ENCODE measurements around the gene MPO.

MPO gene

DNA sequence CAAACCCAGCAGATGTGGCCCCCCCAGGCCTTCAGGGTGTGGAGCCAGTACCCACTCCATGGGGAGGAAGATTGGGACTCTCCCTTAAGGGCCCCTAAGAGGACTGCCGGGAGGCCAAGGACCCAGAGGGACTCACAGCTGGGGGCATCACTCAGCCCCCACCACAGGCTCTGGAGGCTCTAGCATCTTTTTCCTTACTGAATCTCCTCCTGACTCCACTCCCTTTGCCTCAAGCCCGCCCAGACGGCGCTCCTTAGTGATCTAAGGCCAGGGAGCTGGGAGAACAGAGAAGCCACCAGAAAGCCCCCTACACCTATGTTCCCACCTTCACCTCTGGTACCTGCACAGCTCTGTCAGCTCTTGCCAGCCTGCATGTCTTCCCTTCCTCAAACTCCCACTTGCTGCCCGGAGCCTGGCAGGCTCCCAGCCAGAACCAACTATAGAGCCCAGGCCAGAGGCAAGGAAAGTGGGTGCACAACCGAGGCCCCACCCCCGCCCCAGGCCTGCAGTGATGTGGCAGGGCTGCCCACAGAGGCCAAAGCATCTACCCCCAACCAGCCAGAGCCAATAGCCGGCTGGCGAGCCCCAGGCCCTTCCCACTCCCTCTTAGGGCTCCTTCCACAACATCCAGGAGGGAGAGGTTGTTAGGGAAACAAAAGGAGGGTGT lies 22.3 kb upstream of the MPO start:
- TF ChIP-seq GLIS3 (CRISPR knock-in tag; IDR thresholded peaks at IDR 0.05) (no peak), PPARA (CRISPR knock-in tag; IDR thresholded peaks at IDR 0.05; ENCODE audit: borderline replicate concordance) (no peak), TCF4 (CRISPR knock-in tag; IDR thresholded peaks at IDR 0.05; ENCODE audit: borderline replicate concordance) (no peak), RARB (CRISPR knock-in tag; IDR thresholded peaks at IDR 0.05) (no peak), OSR1 (CRISPR knock-in tag; IDR thresholded peaks at IDR 0.05) (no peak), TOX (CRISPR knock-in tag; IDR thresholded peaks at IDR 0.05; ENCODE audit: borderline replicate concordance) (no peak), ZNF70 (CRISPR knock-in tag; IDR thresholded peaks at IDR 0.05) (no peak), ISL1 (CRISPR knock-in tag; IDR thresholded peaks at IDR 0.05) (no peak), CSDC2 (CRISPR knock-in tag; IDR thresholded peaks at IDR 0.05) (no peak), SNAI2 (CRISPR knock-in tag; IDR thresholded peaks at IDR 0.05) (no peak), BACH2 (CRISPR knock-in tag; IDR thresholded peaks at IDR 0.05; ENCODE audit: borderline replicate concordance) (no peak), ZC3H10 (CRISPR knock-in tag; IDR thresholded peaks at IDR 0.05) (no peak), ZNF565 (CRISPR knock-in tag; conservative IDR thresholded peaks at IDR 0.05; ENCODE audit: low read depth) (no peak), ZNF8 (CRISPR knock-in tag; IDR thresholded peaks at IDR 0.05) (no peak), ESRRG (CRISPR knock-in tag; IDR thresholded peaks at IDR 0.05) (no peak)
- TF ChIP-seq, protein P1, sequence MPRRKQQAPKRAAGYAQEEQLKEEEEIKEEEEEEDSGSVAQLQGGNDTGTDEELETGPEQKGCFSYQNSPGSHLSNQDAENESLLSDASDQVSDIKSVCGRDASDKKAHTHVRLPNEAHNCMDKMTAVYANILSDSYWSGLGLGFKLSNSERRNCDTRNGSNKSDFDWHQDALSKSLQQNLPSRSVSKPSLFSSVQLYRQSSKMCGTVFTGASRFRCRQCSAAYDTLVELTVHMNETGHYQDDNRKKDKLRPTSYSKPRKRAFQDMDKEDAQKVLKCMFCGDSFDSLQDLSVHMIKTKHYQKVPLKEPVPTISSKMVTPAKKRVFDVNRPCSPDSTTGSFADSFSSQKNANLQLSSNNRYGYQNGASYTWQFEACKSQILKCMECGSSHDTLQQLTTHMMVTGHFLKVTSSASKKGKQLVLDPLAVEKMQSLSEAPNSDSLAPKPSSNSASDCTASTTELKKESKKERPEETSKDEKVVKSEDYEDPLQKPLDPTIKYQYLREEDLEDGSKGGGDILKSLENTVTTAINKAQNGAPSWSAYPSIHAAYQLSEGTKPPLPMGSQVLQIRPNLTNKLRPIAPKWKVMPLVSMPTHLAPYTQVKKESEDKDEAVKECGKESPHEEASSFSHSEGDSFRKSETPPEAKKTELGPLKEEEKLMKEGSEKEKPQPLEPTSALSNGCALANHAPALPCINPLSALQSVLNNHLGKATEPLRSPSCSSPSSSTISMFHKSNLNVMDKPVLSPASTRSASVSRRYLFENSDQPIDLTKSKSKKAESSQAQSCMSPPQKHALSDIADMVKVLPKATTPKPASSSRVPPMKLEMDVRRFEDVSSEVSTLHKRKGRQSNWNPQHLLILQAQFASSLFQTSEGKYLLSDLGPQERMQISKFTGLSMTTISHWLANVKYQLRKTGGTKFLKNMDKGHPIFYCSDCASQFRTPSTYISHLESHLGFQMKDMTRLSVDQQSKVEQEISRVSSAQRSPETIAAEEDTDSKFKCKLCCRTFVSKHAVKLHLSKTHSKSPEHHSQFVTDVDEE (CRISPR knock-in tag; IDR thresholded peaks at IDR 0.05), result no peak
- TF ChIP-seq, protein P2, sequence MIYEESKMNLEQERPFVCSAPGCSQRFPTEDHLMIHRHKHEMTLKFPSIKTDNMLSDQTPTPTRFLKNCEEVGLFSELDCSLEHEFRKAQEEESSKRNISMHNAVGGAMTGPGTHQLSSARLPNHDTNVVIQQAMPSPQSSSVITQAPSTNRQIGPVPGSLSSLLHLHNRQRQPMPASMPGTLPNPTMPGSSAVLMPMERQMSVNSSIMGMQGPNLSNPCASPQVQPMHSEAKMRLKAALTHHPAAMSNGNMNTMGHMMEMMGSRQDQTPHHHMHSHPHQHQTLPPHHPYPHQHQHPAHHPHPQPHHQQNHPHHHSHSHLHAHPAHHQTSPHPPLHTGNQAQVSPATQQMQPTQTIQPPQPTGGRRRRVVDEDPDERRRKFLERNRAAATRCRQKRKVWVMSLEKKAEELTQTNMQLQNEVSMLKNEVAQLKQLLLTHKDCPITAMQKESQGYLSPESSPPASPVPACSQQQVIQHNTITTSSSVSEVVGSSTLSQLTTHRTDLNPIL (CRISPR knock-in tag; IDR thresholded peaks at IDR 0.05; ENCODE audit: low read depth), result no peak
- TF ChIP-seq, protein P3, sequence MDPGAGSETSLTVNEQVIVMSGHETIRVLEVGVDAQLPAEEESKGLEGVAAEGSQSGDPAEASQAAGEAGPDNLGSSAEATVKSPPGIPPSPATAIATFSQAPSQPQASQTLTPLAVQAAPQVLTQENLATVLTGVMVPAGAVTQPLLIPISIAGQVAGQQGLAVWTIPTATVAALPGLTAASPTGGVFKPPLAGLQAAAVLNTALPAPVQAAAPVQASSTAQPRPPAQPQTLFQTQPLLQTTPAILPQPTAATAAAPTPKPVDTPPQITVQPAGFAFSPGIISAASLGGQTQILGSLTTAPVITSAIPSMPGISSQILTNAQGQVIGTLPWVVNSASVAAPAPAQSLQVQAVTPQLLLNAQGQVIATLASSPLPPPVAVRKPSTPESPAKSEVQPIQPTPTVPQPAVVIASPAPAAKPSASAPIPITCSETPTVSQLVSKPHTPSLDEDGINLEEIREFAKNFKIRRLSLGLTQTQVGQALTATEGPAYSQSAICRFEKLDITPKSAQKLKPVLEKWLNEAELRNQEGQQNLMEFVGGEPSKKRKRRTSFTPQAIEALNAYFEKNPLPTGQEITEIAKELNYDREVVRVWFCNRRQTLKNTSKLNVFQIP (CRISPR knock-in tag; IDR thresholded peaks at IDR 0.05; ENCODE audit: borderline replicate concordance, low read depth), result no peak
- ATAC-seq, result no peak

DNA sequence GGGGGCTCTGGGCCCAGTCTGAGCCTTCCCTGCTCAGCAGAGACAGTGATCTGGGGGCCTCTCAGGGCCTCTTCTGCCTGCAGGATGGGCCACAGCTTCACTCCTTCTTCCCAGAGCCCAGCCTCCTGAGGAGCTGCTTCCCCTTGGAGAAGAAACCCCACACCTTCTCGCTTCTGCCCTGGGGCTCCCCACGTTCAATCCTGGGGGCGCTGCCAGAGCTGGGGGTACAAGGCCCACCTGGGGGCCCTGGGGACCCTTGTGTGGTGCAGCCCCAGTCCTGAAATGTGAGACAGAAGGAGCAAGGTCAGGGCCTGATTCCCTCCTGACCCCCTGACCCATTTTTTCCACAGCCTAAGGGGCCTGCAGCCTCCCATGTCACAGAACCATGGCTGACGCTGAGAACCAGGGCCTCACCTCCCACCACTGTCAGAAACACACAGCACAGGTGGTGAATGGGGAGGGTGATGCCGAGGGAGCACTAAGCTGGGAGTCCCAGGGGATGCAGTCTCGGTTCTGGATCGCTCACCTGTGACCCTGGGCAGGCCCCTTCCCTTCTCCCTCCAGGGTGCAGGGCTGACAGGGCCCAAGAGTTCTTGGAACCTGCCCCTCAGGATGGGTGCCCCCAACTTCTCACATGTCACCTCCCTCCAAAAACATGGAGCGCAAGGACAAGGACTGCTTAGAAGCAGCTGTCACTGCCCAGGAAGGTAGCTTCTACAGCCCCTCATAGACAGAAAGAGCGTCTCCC lies 21.6 kb upstream of the MPO start:
- no peak for ATAC-seq
- TF ChIP-seq, protein P4, sequence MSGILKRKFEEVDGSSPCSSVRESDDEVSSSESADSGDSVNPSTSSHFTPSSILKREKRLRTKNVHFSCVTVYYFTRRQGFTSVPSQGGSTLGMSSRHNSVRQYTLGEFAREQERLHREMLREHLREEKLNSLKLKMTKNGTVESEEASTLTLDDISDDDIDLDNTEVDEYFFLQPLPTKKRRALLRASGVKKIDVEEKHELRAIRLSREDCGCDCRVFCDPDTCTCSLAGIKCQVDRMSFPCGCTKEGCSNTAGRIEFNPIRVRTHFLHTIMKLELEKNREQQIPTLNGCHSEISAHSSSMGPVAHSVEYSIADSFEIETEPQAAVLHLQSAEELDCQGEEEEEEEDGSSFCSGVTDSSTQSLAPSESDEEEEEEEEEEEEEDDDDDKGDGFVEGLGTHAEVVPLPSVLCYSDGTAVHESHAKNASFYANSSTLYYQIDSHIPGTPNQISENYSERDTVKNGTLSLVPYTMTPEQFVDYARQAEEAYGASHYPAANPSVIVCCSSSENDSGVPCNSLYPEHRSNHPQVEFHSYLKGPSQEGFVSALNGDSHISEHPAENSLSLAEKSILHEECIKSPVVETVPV (CRISPR knock-in tag; IDR thresholded peaks at IDR 0.05), result no peak
- TF ChIP-seq ZC3H10 (CRISPR knock-in tag; IDR thresholded peaks at IDR 0.05), result no peak
- no peak for TF ChIP-seq RARB (CRISPR knock-in tag; IDR thresholded peaks at IDR 0.05)
- no peak for TF ChIP-seq TCF4 (CRISPR knock-in tag; IDR thresholded peaks at IDR 0.05; ENCODE audit: borderline replicate concordance)
- TF ChIP-seq, protein P5, sequence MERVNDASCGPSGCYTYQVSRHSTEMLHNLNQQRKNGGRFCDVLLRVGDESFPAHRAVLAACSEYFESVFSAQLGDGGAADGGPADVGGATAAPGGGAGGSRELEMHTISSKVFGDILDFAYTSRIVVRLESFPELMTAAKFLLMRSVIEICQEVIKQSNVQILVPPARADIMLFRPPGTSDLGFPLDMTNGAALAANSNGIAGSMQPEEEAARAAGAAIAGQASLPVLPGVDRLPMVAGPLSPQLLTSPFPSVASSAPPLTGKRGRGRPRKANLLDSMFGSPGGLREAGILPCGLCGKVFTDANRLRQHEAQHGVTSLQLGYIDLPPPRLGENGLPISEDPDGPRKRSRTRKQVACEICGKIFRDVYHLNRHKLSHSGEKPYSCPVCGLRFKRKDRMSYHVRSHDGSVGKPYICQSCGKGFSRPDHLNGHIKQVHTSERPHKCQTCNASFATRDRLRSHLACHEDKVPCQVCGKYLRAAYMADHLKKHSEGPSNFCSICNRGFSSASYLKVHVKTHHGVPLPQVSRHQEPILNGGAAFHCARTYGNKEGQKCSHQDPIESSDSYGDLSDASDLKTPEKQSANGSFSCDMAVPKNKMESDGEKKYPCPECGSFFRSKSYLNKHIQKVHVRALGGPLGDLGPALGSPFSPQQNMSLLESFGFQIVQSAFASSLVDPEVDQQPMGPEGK (CRISPR knock-in tag; IDR thresholded peaks at IDR 0.05; ENCODE audit: borderline replicate concordance), result no peak
- TF ChIP-seq ZNF8 (CRISPR knock-in tag; IDR thresholded peaks at IDR 0.05), result no peak
- TF ChIP-seq ISL1 (CRISPR knock-in tag; IDR thresholded peaks at IDR 0.05), result no peak
- no peak for TF ChIP-seq ZFP3 (CRISPR knock-in tag; IDR thresholded peaks at IDR 0.05)
- no peak for TF ChIP-seq ZNF565 (CRISPR knock-in tag; conservative IDR thresholded peaks at IDR 0.05; ENCODE audit: low read depth)
- no peak for TF ChIP-seq ARNTL (CRISPR knock-in tag; IDR thresholded peaks at IDR 0.05; ENCODE audit: borderline replicate concordance, low read depth)
- TF ChIP-seq ZFP30 (CRISPR knock-in tag; IDR thresholded peaks at IDR 0.05), result no peak
- no peak for TF ChIP-seq BACH2 (CRISPR knock-in tag; IDR thresholded peaks at IDR 0.05; ENCODE audit: borderline replicate concordance)
- TF ChIP-seq TOX (CRISPR knock-in tag; IDR thresholded peaks at IDR 0.05; ENCODE audit: borderline replicate concordance), result no peak
- no peak for TF ChIP-seq CSDC2 (CRISPR knock-in tag; IDR thresholded peaks at IDR 0.05)
- TF ChIP-seq GLIS3 (CRISPR knock-in tag; IDR thresholded peaks at IDR 0.05), result no peak
- no peak for TF ChIP-seq OSR1 (CRISPR knock-in tag; IDR thresholded peaks at IDR 0.05)
- TF ChIP-seq, protein P1 (CRISPR knock-in tag; IDR thresholded peaks at IDR 0.05), result no peak

Measured in SK-N-SH treated with all-trans-retinoic acid at 6 μM for 48 hours (cell line).